Glomerular endothelial cell (primary cell): Measurements from ENCODE around the gene MYO7B. TPM values are rescaled to one million over a fixed set of nuclear protein-coding genes. Genes with fewer than 3 reads are reported as not detected.

ENCODE experiments used
- DNase-seq: peaks from one replicate; pipeline ENCODE4 v3.0.0-alpha.2; 2011; ENCODE audit warnings: low read depth, low spot score; ENCODE audit errors: extremely low read depth
- total RNA-seq: library from RNA; depleted of rRNA; stranded (reverse); fragments of >200 nt; gene quantifications from 2 replicates; pipeline ENCODE4 v1.2.3, GENCODE V29; 2015

Gene MYO7B
- total RNA-seq, 1 donor from 2014 or later = 1.2 TPM

- no peak for DNase-seq
These were observed 11.3 kb downstream of the MYO7B start for GRCh38 chr2:127546797-127547196.

GRCh38 chr2:127551221-127551930 lies 15.9 kb downstream of the MYO7B start:
- no peak for DNase-seq

GRCh38 chr2:127552336-127552735 lies 16.9 kb downstream of the MYO7B start:
- DNase-seq = no peak

DNA sequence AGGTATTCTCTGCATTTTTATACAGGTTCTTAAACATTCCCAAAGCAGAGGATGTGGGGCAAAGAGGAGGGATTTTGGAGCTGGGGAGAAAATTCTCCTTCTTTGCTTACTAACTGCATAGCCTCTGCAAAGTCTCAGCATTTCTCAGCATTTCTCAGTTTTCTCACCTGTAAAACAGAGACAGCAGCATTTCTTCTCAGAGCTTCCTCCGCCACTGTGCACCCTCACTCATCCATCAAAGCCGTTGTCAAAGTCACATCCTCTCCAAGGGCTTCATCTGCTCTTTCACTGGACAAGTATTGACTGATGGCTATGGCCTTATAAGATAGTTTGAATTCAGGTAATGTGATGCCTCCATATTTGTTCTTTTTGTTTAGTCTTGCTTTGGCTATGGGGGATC lies 17.4 kb downstream of the MYO7B start:
- DNase-seq = no peak

DNA sequence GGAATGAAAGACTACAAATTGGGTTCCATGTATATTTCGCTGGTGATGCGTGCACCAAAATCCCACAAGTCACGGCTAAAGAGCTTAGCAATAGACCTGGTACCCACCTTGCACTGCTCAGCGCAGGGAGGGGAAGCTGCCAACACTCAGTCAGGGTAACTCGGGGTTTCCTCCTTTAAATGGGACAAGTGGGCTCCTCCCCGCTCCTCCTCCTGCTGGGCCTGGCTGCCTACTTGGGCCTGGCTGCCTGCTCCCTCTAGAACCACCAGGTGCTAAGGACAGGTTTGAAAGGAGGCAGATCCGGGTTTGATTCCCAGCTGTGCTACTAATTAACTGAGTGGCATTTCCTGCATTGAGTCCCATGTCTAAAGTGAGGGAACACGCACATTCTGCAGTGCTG lies 23.4 kb downstream of the MYO7B start:
- DNase-seq = no peak

- no peak for DNase-seq
These were observed 24.0 kb downstream of the MYO7B start for GRCh38 chr2:127559454-127559853.

- no peak for DNase-seq
These were observed 24.9 kb downstream of the MYO7B start for GRCh38 chr2:127560201-127560930.

- DNase-seq = no peak
These were observed 25.4 kb downstream of the MYO7B start for GRCh38 chr2:127560931-127561280.

DNA sequence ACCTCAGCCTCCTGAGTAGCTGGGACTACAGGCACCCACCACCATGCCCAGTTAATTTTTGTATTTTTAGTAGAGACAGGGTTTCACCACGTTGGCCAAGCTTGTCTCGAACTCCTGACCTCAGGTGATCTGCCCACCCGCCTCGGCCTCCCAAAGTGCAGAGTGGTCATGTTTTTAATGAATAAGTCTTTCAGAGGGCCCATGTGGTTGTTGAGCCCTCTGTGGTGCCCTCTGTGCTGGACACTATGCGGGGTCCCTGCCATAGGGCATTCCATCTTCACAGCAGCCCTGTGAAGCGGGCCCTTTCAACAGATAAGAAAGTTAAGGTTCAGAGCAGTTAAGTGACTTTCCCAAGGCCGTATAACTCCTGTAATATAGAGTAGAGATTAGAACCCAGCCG lies 25.9 kb downstream of the MYO7B start:
- DNase-seq = no peak

DNA sequence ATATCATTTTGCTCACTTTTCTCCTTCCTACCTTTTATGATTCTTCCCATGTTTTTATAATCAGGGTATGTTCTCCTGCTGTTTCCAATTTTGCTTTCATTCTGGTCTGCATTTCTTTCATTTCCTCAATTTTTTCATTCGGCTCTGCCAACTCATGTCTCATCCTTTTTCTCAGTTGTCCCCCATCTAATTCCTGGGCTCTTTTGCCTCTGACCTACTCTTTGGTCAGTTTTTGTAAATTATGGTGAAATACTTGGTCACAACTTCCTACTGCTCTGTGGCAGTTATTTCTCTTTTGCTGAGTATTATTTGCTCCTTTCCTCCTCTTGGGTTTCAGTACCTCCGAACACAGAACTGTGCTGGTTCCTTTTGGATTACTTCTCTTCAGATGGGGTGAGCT lies 27.5 kb downstream of the MYO7B start:
- no peak for DNase-seq

DNA sequence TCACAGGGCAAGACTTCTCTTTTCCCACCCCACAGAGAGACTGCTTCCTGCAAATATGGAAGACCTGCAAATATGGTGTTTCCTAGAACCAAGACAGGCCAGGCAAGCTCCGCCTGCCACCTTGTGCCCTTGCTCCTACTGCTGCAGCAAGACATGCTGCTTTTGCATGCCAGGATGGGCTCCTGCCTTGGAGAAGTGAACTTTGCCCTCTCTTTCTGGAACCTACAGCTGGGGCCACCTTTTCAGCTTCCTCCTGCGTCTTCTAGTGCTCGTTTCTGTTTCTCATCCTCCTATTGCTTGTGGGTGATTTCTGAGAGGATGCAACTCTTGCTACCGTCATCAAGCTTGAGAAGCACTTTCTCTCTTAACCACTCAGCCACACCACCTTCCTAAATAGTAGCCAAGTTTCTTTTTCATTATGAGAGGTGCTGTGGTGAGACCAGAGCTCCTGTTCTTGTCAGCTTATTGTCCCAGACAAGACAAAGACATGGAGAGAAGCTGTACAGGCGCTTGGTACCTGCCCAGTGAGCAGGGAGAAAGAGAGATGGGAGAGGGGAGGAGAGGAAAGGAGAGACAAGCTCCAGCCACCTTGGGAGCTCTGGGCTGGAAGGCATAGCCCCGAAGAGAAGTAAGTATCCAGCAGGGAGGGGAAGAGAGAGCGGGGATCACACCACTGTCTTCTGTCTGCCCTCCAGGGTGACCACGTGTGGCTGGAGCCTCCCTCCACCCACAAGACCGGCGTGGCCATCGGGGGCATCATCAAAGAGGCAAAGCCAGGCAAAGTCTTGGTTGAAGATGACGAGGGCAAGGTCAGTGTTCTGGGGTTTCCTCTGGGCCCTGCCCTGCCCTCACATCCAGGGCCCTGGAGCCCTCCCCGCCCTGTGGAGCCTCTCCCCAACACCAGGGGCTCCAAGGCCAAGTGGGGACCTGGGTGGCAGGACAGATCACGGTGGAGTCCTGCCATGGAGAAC lies 28.3 kb downstream of the MYO7B start:
- DNase-seq = no peak

- DNase-seq = no peak
These were observed 29.2 kb downstream of the MYO7B start for GRCh38 chr2:127564429-127565260.

GRCh38 chr2:127565261-127566138 lies 30.0 kb downstream of the MYO7B start:
- DNase-seq = no peak

DNA sequence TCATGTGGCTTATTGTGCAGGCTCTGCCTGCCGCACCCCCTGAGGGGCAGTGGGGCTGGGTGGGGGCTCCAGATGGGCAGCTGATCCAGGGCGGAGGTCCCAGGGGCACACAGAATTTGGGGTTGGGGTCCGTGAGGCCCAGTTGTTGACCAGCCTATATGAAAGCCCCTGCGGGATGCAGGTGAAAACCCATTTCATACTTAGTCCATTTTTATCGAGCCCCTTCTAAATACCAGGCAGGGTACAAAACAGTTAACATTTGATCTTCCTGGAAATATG lies 30.6 kb downstream of the MYO7B start:
- DNase-seq = no peak

GRCh38 chr2:127566576-127566975 lies 31.1 kb downstream of the MYO7B start:
- no peak for DNase-seq

DNA sequence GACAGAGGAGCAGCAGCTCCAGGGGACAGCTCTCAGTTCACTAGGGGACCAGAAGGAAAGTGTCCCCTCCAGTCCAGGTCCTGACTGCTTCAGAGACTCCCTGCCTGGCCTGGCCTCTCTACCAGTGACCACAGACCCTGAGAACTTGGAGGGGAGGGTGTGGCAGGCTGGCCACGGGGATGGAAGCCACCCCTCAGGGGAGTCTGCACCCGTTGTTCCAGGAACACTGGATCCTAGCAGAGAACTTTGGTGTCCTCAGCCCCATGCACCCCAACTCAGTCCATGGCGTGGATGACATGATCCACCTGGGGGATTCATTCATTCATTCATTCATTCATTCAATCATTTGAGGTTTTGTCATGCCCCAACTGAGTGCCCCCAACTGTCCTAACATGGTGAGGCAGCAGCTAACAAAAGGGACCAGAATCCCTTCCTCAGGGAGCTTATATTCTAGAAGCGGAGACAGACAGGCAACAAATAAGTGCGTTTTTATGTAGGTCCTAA lies 31.9 kb downstream of the MYO7B start:
- no peak for DNase-seq

DNA sequence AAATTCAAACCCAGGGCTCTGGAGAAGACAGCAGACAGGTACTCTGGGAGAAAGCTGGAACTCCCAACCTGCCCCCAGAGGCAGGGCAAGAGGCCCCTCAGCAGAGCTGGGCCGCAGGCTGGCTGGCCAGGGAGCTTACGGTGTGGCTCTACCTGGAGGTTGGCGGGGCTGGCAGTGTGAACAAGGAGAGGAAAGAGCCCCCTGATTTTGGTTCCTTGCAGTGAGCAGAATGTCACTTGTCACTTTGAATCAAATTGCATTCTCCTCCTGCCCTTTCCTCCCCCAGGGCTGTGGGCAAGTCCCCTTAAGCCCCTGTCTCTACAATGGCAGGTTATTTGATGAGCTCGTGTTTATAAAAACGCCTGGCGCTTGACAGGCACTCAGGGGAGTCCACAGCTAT lies 32.6 kb downstream of the MYO7B start:
- no peak for DNase-seq

DNA sequence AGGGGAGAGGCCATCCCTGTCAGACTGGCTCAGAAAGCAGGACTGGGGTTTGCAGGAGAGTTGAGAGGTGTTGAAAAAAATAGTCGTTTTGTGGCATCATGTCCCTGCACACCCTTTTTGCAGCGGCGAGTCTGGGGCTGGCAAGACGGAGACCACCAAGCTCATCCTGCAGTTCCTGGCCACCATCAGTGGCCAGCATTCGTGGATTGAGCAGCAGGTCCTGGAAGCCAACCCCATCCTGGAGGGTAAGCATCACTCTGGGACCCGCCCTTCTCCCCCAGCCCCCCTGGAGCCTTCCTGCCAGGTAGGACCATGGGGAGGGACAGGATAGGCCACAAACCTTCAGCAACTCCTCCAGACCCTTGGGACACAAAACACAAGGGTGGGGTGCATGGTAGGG lies 34.2 kb downstream of the MYO7B start:
- DNase-seq = no peak
